Measurements from ENCODE around the gene CFC1B.
"Not testable (repeated sequence)": the region's sequence is repeated elsewhere in the genome, so short reads cannot be mapped to it uniquely, and the experiment has no call there.

Gene CFC1B

DNA sequence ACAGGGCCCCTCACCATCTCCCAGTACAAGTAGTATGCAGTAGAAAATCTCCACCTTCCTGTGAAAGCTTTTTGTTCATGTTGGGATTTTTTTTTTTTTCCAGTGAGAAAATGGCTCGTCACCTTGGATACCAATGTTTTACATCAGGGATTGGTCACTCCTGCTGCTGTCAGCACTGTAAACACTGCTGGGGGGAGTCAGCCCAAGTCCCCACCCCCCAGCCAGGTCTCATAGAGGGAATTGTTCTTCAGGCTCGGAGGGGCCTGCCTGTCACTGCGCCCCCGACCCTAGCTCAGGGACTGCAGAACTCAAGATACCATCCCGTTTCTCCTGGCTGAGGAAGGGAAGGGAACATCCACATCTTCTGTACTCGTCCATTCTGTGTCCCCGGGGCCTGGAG is at the start of gene CFC1B:
Gene CFC1B (plus strand): TSS at position 231 of the 400 bp plus-strand sequence. CDS start 263 bp downstream, outside the sequence.
- not testable (repeated sequence) for DNase-seq

- not testable (repeated sequence) for DNase-seq
Observed at GRCh38 chr2:130491073-130491472, 29.9 kb upstream of the CFC1B start.

GRCh38 chr2:130509228-130509627 is 11.8 kb upstream of the CFC1B start, which contains the start of gene POTEI:
TSS of gene POTEI (minus strand) at chr2:130509328. CDS start at chr2:130509235, 93 bp downstream.
- not testable (repeated sequence) for DNase-seq

- DNase-seq: not testable (repeated sequence)
Observed at GRCh38 chr2:130510807-130511746, 9.9 kb upstream of the CFC1B start.

- not testable (repeated sequence) for DNase-seq
Observed at GRCh38 chr2:130511747-130512451, 9.1 kb upstream of the CFC1B start.

GRCh38 chr2:130518516-130519106 is 2.4 kb upstream of the CFC1B start:
- not testable (repeated sequence) for DNase-seq

DNA sequence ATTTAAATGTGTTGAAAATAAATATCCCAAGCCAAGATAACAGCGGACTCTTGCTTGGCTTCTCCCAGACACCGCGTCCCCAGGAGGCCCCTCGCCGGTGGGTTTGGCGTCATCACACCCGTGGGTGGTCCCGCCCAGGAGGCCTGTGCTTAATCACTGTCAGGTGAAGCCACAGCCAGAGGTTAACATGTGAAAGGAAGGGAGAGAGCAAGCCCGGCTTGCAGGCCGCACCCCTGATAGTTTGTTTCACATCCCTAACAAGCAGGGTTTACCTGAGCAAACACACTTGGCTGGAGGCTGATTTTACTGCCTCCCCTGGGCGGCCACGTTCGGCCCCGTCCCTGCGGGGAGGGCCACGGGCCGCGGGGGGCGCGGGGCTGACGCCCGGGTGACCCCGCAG is 1.4 kb downstream of the CFC1B start:
- DNase-seq: not testable (repeated sequence)

- not testable (repeated sequence) for DNase-seq
Observed at GRCh38 chr2:130527365-130527967, 6.4 kb downstream of the CFC1B start.

DNA sequence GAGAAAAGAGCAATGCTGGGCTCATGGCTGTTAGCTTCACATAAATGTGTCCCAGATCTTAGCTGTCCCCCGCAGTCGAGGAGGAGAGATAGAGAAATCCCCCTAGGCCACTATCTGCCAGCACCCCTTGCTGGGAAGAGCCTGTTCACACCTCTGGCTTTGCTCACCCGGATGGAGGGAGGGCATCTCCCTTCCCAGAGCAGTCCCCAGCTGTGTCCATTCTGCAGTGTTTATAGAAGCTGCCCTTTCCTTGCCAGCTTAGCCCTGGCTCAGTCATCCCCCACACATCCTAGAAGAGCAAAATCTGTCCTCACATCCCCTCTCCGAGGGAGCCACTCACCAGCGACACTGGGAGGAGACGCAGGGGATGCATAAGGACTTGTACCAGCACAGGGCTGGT is 8.5 kb downstream of the CFC1B start:
- DNase-seq: not testable (repeated sequence)

DNA sequence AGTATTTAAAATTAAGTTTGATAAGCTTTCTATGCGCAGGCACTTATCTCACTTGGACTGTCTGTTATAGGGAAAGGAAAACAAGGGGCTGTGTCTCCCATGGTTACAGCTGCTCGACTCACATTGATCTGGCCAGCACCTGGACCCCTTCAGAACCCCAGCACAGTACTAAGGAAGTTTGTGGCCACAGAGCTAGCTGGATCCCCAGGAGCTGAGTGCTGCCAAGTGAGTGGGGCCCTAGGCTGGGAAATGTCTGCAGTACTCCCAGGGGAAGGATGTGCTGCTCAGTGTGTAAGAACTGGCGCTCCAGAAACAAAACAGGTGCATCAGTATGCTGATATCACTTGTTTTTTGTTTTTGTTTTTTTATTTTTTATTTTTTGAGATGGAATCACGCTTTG is 9.2 kb downstream of the CFC1B start:
- DNase-seq: not testable (repeated sequence)

DNA sequence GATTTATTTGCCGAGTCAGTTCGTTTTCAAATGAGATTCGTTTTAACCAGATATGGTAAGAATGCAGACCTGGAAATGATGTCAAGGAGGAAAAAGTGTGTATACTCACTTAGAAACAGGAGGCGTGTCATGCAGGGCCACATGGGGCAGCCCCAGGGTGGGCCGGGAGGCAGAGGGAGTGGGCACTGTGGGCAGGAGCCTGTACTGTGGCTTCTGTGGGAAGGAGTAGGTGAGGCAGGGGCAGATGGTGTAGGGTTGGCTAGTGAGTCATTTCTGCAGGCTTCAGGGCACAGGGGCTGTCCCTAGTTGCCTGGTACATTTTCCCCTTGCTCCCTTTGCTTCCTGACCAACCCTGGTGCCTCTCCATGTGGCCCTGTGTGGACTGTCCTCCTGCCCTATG is 10.2 kb downstream of the CFC1B start:
- not testable (repeated sequence) for DNase-seq

DNA sequence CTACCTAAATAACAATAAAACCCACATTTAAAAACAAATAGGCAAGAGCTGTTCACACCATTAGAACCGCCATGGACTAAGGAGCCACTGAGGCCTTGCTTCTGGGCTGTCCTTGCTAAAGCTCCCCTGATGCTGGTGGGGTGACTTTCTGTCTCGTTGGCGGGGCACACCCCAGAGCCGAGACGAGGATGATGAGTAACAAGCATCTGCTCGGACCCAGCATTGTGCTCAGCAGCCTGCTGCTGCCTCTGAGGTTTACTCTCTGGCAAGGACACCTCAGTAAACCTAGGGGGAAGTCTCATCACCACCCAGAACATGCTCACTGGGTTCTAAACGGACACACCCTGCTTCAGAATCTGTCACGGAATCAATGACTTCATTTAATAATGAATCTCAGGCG is 10.7 kb downstream of the CFC1B start:
- not testable (repeated sequence) for DNase-seq

- not testable (repeated sequence) for DNase-seq
Observed at GRCh38 chr2:130536654-130537053, 15.6 kb downstream of the CFC1B start.

DNA sequence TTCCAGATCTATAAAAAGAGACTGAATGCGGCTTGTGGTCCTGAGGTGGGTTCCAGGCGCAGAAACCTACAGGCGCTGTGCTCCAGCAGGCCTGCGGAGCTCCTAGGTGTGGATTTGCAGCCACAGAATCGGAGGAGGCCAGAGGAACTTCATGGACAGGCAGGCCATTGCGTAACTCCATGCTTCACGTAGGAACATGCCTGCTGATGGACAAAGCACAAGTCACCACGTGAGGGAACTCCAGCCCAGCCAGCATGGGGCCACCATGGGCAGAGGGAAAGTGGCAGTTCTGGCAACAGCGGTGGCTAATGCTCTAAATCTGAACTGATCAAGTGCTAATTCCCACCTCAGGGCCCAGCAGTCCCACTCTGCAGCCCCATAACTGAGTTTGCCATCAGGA is 17.2 kb downstream of the CFC1B start:
- not testable (repeated sequence) for DNase-seq

DNA sequence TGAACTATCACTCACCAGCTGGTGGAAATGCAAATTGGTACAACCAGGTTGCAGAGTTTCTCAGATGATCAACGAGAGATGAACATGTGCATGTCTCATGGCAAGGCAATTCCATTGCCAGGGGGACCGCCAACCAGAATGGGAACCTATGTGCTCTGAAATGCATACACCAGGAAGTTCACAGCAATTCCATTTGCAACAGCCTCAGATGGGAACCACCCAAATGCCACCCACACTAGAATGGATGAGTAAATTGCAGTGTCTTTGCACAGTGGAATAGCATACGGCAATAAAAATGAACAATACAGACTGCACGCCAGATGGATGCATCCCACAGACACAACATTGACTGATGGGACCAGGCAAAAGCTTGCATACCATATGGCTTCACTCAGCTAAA is 21.8 kb downstream of the CFC1B start:
- not testable (repeated sequence) for DNase-seq

GRCh38 chr2:130543785-130544528 is 22.9 kb downstream of the CFC1B start:
- DNase-seq: not testable (repeated sequence)

DNA sequence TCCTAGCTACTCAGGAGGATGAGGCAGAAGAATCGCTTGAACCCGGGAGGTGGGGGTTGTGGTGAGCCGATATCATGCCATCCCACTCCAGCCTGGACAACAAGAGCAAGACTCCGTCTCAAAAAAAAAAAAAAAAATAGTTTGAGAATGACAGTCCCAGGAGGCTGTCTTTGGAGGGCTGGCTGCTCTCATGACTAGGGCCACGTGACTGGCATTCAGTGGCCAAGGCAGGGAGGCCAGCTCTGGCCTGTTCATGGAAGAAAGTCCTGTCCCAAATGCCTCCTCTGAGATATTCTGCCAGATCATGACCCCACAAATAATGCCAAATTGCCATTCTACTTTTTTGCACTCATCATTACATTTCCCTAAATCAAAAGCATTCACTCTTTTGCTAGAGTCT is 24.0 kb downstream of the CFC1B start:
- DNase-seq: not testable (repeated sequence)

GRCh38 chr2:130548418-130548817 is 27.4 kb downstream of the CFC1B start:
- DNase-seq: not testable (repeated sequence)

DNA sequence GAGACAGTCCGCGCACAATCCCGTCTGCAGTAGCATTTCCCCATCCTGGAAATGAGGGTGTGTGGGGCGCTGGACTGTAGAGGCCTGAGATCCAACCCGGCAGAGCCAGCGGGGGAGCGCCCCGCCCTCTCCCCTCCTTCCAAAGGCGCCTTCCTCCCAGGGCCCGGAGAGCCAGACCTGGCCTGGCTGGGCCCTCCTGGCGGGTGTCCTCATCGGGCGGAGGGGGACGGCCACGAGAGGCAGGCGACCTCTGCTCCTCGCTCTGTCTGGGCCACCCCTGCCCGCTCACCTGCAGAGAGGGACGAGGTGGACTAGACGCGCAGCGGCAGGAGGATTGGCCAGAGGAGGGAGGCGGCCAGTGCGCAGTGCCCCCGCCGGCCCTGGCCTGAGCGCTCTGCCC is 28.5 kb downstream of the CFC1B start:
- not testable (repeated sequence) for DNase-seq

- not testable (repeated sequence) for DNase-seq
Observed at GRCh38 chr2:130554178-130554577, 33.2 kb downstream of the CFC1B start.

GRCh38 chr2:130556441-130556840 is 35.4 kb downstream of the CFC1B start:
- not testable (repeated sequence) for DNase-seq

DNA sequence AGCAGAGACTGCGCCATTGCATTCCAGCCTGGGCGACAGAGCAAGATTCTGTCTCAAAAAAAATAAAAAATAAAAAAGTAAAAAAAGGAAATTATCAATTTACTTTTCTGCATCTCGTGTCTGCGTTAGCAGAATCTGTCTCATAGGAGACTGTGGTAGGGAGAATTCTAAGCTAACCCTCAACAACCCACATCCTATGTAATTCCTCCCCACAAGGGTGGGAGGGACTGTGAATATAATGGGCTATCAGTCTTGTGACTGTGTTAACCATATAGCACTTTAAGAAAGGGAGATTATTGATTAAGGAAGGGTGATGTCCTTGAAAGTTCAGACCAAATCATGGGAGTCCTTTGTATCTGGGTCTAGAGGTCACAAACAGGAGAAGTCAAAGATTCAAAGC is 45.1 kb downstream of the CFC1B start:
- not testable (repeated sequence) for DNase-seq

Data from NCI-H1694 (cell line).